22Rv1 (cell line): ENCODE measurements around the gene PRKCB.

Experiments used
- H3K27ac ChIP-seq: fragments of 450-650 bp; 2 replicates; pipeline ENCODE4 v1.5.1; 2017
- ZFX ChIP-seq: fragments of 450-650 bp; IDR thresholded peaks from 2 replicates; pipeline ENCODE4 v1.6.1; 2017; ENCODE audit warnings: antibody characterized with exemption, borderline replicate concordance
- TF ChIP-seq, protein P1 (sequence below): fragments of 450-650 bp; IDR thresholded peaks from 2 replicates; pipeline ENCODE4 v1.5.1; 2017; ENCODE audit warnings: mild to moderate bottlenecking

Gene PRKCB

GRCh38 chr16:23979982-23980381 is 144.2 kb downstream of the PRKCB start:
- H3K27ac ChIP-seq, result no peak overlapping the region
- TF ChIP-seq, protein P1, sequence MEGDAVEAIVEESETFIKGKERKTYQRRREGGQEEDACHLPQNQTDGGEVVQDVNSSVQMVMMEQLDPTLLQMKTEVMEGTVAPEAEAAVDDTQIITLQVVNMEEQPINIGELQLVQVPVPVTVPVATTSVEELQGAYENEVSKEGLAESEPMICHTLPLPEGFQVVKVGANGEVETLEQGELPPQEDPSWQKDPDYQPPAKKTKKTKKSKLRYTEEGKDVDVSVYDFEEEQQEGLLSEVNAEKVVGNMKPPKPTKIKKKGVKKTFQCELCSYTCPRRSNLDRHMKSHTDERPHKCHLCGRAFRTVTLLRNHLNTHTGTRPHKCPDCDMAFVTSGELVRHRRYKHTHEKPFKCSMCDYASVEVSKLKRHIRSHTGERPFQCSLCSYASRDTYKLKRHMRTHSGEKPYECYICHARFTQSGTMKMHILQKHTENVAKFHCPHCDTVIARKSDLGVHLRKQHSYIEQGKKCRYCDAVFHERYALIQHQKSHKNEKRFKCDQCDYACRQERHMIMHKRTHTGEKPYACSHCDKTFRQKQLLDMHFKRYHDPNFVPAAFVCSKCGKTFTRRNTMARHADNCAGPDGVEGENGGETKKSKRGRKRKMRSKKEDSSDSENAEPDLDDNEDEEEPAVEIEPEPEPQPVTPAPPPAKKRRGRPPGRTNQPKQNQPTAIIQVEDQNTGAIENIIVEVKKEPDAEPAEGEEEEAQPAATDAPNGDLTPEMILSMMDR, result no peak
- TF ChIP-seq ZFX, result no peak

DNA sequence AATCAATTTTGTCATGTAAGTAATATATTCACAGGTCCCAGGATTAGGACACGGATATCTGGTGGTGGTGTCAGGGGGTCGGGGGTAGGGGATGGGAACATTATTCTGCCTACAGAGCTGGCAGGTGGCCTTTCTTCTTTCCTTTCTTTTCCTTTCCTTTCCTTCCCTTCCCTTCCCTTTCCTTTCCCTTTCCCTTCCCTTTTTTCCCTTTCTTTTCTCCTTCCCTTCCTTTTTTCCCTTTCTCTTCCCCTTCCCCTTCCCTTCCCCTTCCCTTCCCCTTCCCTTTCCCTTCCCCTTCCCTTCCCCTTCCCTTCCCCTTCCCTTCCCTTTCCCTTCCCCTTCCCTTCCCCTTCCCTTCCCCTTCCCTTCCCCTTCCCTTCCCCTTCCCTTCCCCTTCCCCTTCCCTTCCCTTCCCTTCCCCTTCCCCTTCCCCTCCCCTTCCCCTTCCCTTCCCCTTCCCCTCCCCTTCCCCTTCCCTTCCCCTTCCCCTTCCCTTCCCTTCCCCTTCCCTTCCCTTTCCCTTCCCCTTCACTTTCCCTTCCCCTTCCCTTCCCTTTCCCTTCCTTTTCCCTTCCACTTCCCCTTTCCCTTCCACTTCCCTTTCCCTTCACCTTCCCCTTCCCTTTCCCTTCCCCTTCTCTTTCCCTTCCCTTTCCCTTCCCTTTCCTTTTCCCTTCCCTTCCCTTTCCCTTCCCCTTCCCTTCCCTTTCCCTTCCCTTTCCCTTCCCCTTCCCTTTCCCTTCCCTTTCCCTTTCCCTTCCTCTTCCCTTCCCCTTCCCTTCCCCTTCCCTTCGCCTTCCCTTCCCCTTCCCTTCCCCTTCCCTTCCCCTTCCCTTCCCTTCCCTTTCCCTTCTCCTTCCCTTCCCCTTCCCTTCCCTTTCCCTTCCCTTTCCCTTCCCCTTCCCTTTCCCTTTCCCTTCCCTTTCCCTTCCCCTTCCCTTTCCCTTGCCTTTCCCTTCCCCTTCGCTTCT is 145.9 kb downstream of the PRKCB start:
- H3K27ac ChIP-seq, result no peak overlapping the region
- no peak for TF ChIP-seq ZFX
- TF ChIP-seq, protein P1, result no peak

DNA sequence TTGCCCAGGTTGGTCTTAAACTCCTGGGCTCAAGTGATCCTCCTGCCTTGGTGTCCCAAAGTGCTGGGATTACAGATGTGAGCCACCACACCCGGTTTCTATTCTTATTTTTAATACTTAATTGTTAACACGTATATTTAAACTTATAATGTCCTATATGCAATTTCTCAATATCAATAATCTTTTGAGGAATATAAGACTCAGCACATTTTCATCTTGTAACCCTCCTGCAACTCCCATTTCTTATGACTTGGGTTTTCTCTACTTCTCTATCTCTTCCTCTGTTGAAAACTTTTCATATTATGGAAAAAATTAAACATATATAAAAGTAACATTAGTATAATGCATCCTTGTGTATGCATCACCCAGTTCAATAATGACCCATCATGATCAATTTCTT is 150.7 kb downstream of the PRKCB start:
- H3K27ac ChIP-seq, result no peak overlapping the region
- no peak for TF ChIP-seq ZFX
- TF ChIP-seq, protein P1, result no peak

- no peak overlapping the region for H3K27ac ChIP-seq
- TF ChIP-seq, protein P1, result no peak
- TF ChIP-seq ZFX, result no peak
Observed at GRCh38 chr16:23987443-23987842, 151.7 kb downstream of the PRKCB start.

DNA sequence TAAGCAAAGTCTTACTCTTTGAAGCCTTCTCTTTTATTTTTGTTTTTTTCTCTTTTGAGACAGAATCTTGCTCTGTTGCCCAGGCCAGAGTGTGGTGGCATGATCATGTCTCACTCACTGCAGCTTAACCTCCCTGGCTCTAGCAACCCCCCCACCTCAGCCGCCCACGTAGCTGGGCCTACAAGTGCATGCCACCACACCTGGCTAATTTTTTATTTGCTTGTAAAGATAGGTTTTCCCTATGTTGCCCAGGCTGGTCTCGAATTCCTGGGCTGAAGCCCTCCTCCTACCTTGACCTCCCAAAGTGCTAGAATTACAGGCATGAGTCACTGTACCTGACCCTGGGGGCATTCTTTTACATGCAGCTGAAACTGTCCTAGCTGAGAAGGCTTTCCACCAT is 154.7 kb downstream of the PRKCB start:
- TF ChIP-seq, protein P1, result no peak
- no peak for TF ChIP-seq ZFX
- no peak overlapping the region for H3K27ac ChIP-seq

GRCh38 chr16:23991066-23991465 is 155.3 kb downstream of the PRKCB start:
- no peak overlapping the region for H3K27ac ChIP-seq
- TF ChIP-seq, protein P1, result no peak
- TF ChIP-seq ZFX, result no peak

DNA sequence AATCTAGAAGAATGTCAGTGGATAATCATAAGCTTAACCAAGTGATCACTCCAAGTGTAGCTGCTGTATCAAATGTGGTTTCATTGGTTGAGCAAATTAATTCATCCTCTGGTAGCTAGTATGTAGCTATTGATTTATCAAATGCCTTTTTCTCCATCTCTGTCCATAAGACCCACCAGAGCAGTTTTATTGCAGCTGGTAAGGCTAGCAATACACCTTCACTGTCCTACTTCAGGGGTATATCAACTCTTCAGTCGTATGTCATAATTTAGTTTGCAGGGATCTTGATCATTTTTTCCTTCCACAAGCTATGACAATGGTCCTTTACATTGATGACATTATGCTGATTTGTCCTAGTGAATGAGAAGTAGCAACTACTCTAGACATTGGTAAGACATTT is 158.8 kb downstream of the PRKCB start:
- TF ChIP-seq, protein P1, result no peak
- TF ChIP-seq ZFX, result no peak
- H3K27ac ChIP-seq, result no peak overlapping the region
